Thoracic aorta endothelial cell (primary cell): ENCODE results near the gene VEGFA. TPM values are rescaled to one million over a fixed set of nuclear protein-coding genes. Genes with fewer than 3 reads are reported as not detected.

ENCODE experiments used
- small RNA-seq: library from RNA; depleted of rRNA; stranded (forward); fragments of <200 nt; gene quantifications from one replicate; pipeline ENCODE3, GENCODE V24; 2012
- total RNA-seq: library from RNA; depleted of rRNA; stranded (reverse); fragments of >200 nt; gene quantifications from 2 replicates; pipeline ENCODE4 v1.2.3, GENCODE V29; 2012

Gene VEGFA
- total RNA-seq: 12.8 and 16.4 TPM in 2 replicates

GRCh38 chr6:43769526-43770371 is at the start of gene VEGFA:
Gene VEGFA, plus strand, starts transcription at chr6:43770211.

Small RNA genes lying within 50 kb of the gene (small RNA-seq; reads per million reads assigned to genes)
- not detected for gene AL136131.3

Other genes starting within 250 kb of the VEGFA start
- gene XPO5, start 194.2 kb upstream of the VEGFA start, total RNA-seq: 55.5 and 56.4 TPM in 2 replicates
- 41.5 and 42.6 TPM in 2 replicates for gene POLH, start 194.0 kb upstream of the VEGFA start, total RNA-seq
- gene GTPBP2, start 140.9 kb upstream of the VEGFA start, total RNA-seq: 45.5 and 49.5 TPM in 2 replicates
- 30.9 and 37.6 TPM in 2 replicates for gene MAD2L1BP, start 134.4 kb upstream of the VEGFA start, total RNA-seq
- gene RSPH9, start 125.2 kb upstream of the VEGFA start, total RNA-seq: 0.14 and 0.27 TPM in 2 replicates
- gene MRPS18A, start 82.4 kb upstream of the VEGFA start, total RNA-seq: 34.0 and 36.7 TPM in 2 replicates